GM21526 (cell line): ENCODE results near the gene SHPK.
A peak's percentile ranks its signal among the peaks of the same experiment; 100 is the strongest.

Experiments
- ATAC-seq: cut with Tn5 transposase; IDR thresholded peaks from one replicate; pipeline ENCODE4 v1.9.1; 2021; ENCODE audit warnings: moderate library complexity; ENCODE audit not compliant: unreplicated experiment, low FRiP score

SHPK gene

DNA sequence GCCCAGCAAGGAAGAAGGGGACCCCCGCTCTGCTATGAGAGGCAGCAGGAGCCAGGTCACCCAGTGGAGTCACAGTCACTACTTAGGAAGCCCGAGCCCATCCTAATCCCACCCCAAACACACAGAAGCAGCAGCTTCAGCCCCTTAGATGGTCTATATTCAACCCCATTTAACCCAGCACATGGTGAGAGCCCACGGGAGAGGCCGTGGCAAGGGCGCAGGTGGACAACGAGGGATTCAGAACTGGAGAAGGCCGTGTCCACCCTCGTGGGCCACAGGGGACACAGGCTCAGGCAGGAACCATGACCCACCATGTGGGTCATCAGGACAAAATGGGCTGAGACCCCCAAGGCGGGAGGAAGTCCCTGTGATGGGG lies 76.8 kb downstream of the SHPK start:
- ATAC-seq = no peak

DNA sequence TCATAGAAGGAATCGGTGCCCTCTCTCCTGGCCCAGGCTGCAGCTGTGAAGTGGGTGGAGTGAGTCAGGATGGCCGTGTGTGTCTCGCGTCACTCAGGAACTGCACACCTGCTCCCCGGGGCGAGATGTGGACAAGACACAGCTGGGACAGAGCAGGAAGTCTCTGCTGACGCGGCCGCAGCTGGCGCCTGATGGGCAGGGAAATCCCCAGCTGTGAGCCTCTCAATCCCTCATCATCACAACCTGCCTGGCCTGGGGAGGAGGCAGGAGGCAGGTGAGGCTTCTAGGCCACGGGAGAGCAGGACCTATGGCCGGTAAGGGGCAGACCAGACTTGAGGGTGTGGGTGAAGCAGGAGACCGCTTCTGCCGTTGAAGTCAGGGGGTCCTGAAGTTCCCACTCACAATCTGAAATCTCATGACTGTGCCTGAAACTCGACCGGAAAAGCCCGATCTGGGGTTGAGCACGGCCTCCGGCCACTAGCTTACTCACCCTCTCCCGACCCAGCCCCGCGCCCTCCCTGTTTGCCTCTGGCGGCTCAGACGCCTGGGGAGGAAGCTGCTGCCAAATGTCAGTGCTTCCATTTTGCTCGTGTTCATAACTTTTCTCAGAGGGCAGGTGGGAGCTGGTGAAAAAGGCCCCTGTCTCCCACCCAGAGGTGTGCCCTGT lies 77.3 kb downstream of the SHPK start:
- peak; percentile 71 for ATAC-seq
